ENCODE data around the gene HASPIN. TPM values are rescaled to one million over a fixed set of nuclear protein-coding genes. Genes with fewer than 3 reads are reported as not detected.
A peak's percentile ranks its signal among the peaks of the same experiment; 100 is the strongest.

HASPIN gene
- total RNA-seq, 1 donor from 2014 or later, result 22.9 TPM

DNA sequence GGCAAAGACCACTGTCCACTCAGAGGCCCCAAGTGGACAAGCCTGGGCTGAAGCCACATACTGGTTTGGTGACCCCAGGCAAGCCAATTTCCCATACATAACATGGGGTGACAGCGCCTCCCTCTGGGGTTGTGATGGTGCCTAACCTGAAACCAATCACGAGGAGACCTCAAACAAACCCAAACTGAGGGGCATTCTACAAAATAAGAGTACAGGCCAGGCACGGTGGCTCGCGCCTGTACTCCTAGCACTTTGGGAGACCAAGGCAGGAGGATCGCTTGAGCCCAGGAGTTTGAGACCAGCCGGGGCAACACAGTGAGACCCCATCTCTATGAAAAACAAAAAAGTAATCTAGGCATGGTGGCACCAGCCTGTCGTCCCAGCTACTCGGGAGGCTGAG lies 31.4 kb upstream of the HASPIN start:
- TF ChIP-seq, protein P1, sequence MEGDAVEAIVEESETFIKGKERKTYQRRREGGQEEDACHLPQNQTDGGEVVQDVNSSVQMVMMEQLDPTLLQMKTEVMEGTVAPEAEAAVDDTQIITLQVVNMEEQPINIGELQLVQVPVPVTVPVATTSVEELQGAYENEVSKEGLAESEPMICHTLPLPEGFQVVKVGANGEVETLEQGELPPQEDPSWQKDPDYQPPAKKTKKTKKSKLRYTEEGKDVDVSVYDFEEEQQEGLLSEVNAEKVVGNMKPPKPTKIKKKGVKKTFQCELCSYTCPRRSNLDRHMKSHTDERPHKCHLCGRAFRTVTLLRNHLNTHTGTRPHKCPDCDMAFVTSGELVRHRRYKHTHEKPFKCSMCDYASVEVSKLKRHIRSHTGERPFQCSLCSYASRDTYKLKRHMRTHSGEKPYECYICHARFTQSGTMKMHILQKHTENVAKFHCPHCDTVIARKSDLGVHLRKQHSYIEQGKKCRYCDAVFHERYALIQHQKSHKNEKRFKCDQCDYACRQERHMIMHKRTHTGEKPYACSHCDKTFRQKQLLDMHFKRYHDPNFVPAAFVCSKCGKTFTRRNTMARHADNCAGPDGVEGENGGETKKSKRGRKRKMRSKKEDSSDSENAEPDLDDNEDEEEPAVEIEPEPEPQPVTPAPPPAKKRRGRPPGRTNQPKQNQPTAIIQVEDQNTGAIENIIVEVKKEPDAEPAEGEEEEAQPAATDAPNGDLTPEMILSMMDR (conservative IDR thresholded peaks at IDR 0.05), result no peak
- Mint-ChIP-seq H3K27me3 (ENCODE audit: low read depth) (peaks cover 52% of the 10 kb centered on the region), H3K4me3 (no peak overlapping the region), H3K27ac (ENCODE audit: unreplicated experiment) (no peak overlapping the region), H3K9me3 (no peaks in the 10 kb centered on the region), H3K4me1 (peaks cover 4% of the 10 kb centered on the region), H3K36me3 (ENCODE audit: low read depth) (no peaks in the 10 kb centered on the region)
- no peak for DNase-seq (ENCODE audit: low read depth, low spot score)

DNA sequence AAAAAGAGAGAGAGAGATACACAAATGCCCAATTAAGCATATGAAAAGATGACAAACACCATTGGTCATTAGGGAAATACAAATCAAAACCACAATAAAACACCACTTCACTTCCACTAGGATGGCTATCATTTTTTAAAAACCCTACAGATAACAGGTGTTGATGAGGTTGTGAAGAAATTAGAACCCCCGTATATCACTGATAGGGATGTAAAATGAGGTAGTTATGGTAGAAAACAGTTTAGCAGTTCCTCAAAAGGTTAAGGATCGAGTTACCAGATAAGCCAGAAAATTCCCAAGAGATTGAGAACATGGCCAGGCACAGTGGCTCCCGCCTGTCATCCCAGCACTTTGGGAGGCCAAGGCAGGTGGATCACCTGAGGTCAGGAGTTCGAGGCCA lies 30.6 kb upstream of the HASPIN start:
- Mint-ChIP-seq H3K9me3 (no peaks in the 10 kb centered on the region), H3K4me3 (peak overlapping the region; percentile 31), H3K36me3 (ENCODE audit: low read depth) (no peaks in the 10 kb centered on the region), H3K27ac (ENCODE audit: unreplicated experiment) (no peak overlapping the region), H3K4me1 (peaks cover 4% of the 10 kb centered on the region), H3K27me3 (ENCODE audit: low read depth) (peaks cover 60% of the 10 kb centered on the region)
- DNase-seq (ENCODE audit: low read depth, low spot score), result no peak
- TF ChIP-seq, protein P1 (conservative IDR thresholded peaks at IDR 0.05), result no peak

DNA sequence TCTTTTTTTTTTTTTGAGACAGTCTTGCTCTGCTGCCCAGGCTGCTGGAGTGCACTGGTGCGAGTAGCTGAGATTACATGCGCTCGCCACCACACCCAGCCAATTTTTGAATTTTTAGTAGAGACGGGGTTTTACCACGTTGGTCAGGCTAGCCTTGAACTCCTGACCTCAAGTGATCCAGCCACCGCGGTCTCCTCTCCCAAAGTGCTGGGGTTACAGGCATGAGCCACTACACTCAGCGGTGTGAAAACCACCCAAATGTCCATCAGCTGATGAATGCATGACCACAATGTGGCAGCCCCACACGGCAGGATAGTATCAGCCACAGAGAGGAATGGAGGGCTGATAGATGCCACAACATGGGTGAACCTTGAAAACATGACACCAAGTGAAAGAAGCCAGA lies 29.9 kb upstream of the HASPIN start:
- H3K27ac Mint-ChIP-seq (ENCODE audit: unreplicated experiment), result no peak overlapping the region
- no peak overlapping the region for H3K4me3 Mint-ChIP-seq
- H3K36me3 Mint-ChIP-seq (ENCODE audit: low read depth), result no peaks in the 10 kb centered on the region

GRCh38 chr17:3695129-3695722 lies 28.5 kb upstream of the HASPIN start:
- no peak for DNase-seq (ENCODE audit: low read depth, low spot score)
- peaks cover 4% of the 10 kb centered on the region for H3K4me1 Mint-ChIP-seq
- peak overlapping the region; percentile 23 for H3K4me3 Mint-ChIP-seq
- H3K27ac Mint-ChIP-seq (ENCODE audit: unreplicated experiment), result no peak overlapping the region
- H3K36me3 Mint-ChIP-seq (ENCODE audit: low read depth), result no peaks in the 10 kb centered on the region
- TF ChIP-seq, protein P1 (conservative IDR thresholded peaks at IDR 0.05), result no peak
- H3K9me3 Mint-ChIP-seq, result no peaks in the 10 kb centered on the region
- H3K27me3 Mint-ChIP-seq (ENCODE audit: low read depth), result peaks cover 67% of the 10 kb centered on the region

More for the DNA sequence above, 29.9 kb upstream of the HASPIN start:
- TF ChIP-seq, protein P1 (conservative IDR thresholded peaks at IDR 0.05), result no peak
- H3K27me3 Mint-ChIP-seq (ENCODE audit: low read depth), result peaks cover 67% of the 10 kb centered on the region
- no peak for DNase-seq (ENCODE audit: low read depth, low spot score)
- H3K4me1 Mint-ChIP-seq, result peaks cover 4% of the 10 kb centered on the region
- no peaks in the 10 kb centered on the region for H3K9me3 Mint-ChIP-seq

GRCh38 chr17:3695723-3696411 lies 27.8 kb upstream of the HASPIN start, which contains the start of gene P2RX5:
Gene P2RX5, minus strand, starts transcription at chr17:3696155. Its CDS starts 150 bp downstream, at chr17:3696005.
- Mint-ChIP-seq H3K4me3 (peak within 1 kb of the TSS; percentile 23), H3K27me3 (ENCODE audit: low read depth) (peaks cover 67% of the 10 kb centered on the region), H3K4me1 (peaks cover 4% of the 10 kb centered on the region), H3K27ac (ENCODE audit: unreplicated experiment) (no peak within 1 kb of the TSS), H3K9me3 (no peaks in the 10 kb centered on the region), H3K36me3 (ENCODE audit: low read depth) (no peaks in the 10 kb centered on the region)
- TF ChIP-seq, protein P1 (conservative IDR thresholded peaks at IDR 0.05), result no peak
- no peak for DNase-seq (ENCODE audit: low read depth, low spot score)
